NCI-H2029 (cell line): ENCODE results near the gene RCE1.

Experiments
- DNase-seq: peaks from one replicate; lab custom pipeline; 2025; lab: John Stamatoyannopoulos, UW

Gene RCE1

GRCh38 chr11:66856496-66857233 is 13.4 kb downstream of the RCE1 start, which contains the start of gene LRFN4:
LRFN4 (plus strand) TSS chr11:66857064; CDS start chr11:66857745, 681 bp downstream.
- DNase-seq = peak; percentile 9

GRCh38 chr11:66857234-66857926 is 14.1 kb downstream of the RCE1 start:
- DNase-seq = no peak

- DNase-seq = no peak
Observed at GRCh38 chr11:66857927-66858185, 14.6 kb downstream of the RCE1 start.

- DNase-seq = no peak
Observed at GRCh38 chr11:66858186-66858938, 15.1 kb downstream of the RCE1 start.

GRCh38 chr11:66858939-66859685 is 15.9 kb downstream of the RCE1 start:
- DNase-seq = no peak

- DNase-seq = no peak
Observed at GRCh38 chr11:66859686-66860448, 16.6 kb downstream of the RCE1 start.

GRCh38 chr11:66860449-66860831 is 17.2 kb downstream of the RCE1 start:
- no peak for DNase-seq

GRCh38 chr11:66861038-66861773 is 18.0 kb downstream of the RCE1 start:
- DNase-seq = no peak

- DNase-seq = no peak
Observed at GRCh38 chr11:66861774-66862558, 18.7 kb downstream of the RCE1 start.

GRCh38 chr11:66862559-66863037 is 19.4 kb downstream of the RCE1 start:
- no peak for DNase-seq

GRCh38 chr11:66863428-66864125 is 20.3 kb downstream of the RCE1 start:
- no peak for DNase-seq

- no peak for DNase-seq
Observed at GRCh38 chr11:66864172-66864901, 21.1 kb downstream of the RCE1 start.

GRCh38 chr11:66864924-66865697 is 21.9 kb downstream of the RCE1 start:
- no peak for DNase-seq

- no peak for DNase-seq
Observed at GRCh38 chr11:66866007-66866406, 22.8 kb downstream of the RCE1 start.

- no peak for DNase-seq
Observed at GRCh38 chr11:66866511-66866986, 23.3 kb downstream of the RCE1 start.

GRCh38 chr11:66867425-66868040 is 24.3 kb downstream of the RCE1 start:
- no peak for DNase-seq

GRCh38 chr11:66868082-66868725 is 25.0 kb downstream of the RCE1 start:
- no peak for DNase-seq
